Measurements from ENCODE around the gene ZSCAN31.
A peak's percentile ranks its signal among the peaks of the same experiment; 100 is the strongest.
"Not testable (repeated sequence)": the region's sequence is repeated elsewhere in the genome, so short reads cannot be mapped to it uniquely, and the experiment has no call there.

Gene ZSCAN31

DNA sequence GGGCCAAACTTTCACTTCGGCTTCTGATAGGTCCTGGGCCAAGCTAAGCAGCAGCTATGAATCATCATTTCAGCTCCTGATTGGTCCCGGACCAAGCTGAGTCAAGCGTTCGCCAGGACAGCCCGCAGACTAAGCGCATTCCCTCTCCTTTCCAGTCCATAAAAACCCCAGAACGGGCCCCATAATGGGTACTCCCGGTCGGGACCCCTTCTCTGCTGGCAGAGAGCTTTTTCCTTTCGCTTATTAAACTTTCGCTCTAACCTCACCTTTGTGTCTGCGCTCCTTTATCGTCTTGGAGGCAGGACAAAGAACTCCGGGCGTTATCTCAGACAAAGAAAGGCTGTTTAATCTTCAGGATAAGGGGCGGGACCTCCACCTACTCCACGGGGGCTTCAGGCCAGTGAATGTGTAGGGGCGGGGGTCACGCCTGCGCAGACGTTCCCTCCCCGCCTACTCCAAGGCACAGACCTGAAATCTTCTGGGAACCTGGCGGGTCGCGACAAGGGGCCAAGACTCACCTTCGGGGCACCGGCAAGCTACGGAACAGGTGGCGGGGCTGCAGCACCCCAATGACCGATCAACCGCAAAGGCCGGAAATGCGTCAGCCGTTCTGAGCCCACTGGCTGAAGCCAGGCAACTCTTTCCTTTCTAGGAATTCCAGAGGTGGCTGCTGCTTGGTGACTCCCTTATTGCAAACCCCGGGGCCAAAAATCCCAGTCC lies at the start of gene ZSCAN31:
TSS of gene ZSCAN31 (minus strand) at position 585 of the 720 bp plus-strand sequence. CDS start 6,465 bp downstream, outside the sequence.
- DNase-seq: peak; percentile 96

DNA sequence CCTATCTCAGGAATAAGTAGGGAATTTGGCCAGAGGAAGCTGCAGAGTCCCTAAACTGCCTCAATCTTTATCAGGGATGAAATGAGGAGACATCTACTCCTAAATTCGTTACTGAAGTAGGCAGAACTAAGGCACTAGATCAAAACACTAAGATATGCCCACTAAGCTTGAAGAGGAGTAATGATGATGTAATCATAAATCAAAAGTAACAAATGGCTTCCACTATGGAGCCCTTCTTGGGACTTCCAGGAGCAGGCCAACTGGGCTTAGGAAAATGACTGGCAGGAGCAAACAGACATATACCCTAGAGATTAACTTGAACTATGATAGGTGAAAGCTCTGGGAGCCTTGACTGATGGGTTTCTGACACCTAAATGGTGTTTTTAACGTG lies 48.2 kb upstream of the ZSCAN31 start:
- no peak for DNase-seq

DNA sequence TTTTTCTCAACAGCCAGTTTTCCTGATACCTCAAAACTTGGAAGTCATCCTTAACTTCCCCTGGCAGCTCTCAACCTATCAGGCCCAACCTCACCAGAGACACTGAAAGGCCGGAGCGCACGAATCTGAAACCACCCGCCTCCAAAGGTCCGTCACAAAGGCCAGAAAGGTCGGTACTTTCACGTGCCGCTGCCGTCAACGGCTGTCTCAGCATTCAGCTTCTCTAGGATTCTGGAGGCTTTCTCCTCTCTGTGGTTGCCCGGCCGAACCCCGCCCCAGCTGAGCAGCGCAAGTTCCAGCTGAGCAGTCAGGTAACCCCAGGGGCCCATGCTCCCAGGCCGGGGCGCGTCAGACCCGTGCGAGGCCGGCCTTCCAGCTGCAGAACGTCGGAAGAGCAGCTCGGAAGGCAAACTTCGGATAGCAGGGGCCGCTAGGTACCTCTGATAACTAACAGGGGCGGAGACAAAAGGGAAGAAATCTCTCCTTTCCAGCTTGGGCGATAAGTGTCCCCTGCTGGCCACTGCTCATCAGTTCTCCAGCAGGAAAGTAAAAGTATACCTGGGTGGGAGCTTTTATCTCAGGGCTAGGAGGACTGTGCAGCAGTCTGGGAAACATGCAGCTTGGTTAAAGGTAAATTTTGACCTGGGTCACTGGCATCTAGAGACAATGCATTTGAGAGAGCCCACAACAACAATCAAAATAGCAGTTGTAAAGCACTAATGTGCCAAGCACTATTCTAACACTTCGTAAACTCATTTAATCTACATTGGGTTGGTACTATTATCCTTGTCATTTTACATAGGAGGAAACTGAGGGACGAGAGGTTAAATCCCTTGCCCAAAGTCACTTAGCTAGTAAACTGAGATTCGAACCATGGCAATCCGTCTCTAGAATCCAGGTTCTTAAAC lies 47.5 kb upstream of the ZSCAN31 start:
- no peak for DNase-seq

DNA sequence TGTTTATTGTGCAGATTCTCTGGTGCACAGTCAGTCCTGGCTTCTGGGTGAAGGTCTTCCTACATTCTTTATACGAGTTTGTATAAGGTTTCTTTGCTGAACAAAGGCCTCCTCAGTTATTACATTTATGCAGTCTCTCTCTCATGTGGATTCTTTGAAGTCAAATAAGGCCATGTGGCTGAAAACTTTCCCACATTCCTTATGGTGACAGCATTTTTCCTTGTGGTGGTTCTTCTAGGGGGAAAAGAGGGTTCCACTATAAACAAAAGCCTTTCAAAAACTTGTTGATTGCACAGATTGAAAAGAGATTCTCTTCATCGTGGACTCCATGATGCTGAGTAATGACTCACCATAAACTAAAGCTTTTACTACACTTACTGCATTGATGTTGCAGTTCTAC lies 44.4 kb upstream of the ZSCAN31 start:
- DNase-seq: no peak

DNA sequence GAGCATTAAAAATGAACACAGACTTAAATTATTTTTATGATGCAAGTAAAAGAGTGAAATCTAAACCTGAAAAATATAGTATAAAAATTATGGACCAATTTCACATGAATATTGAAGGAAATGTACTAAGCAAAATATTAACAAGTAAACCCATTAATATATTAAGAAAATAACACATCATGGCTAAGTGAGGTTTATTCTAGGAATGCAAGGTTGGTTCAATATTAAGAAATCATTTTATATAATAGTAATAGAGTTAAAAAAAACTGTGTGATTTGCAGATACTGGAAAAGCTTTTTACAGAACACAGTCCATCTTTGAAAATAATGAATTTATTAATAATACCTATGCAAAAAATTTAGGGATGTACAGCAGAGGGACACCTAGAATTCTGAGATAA lies 42.7 kb upstream of the ZSCAN31 start:
- no peak for DNase-seq

DNA sequence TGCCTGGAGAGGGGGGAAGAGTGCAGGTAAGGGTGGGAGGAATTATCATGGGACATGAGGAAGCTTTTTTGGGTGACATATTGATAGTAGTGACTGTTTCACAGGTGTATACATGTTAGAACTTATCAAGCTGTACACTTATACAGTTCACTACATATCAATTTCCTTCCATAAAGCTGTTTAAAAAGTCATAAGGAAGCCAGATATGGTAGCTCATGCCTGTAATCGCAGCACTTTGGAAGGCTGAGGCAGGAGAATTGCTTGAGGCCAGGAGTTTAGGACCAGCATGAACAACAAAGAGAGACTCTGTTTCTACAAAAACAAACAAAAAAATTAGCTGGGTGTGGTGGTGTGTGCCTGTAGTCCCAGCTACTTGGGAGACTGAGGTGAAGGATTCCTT lies 41.9 kb upstream of the ZSCAN31 start:
- no peak for DNase-seq

DNA sequence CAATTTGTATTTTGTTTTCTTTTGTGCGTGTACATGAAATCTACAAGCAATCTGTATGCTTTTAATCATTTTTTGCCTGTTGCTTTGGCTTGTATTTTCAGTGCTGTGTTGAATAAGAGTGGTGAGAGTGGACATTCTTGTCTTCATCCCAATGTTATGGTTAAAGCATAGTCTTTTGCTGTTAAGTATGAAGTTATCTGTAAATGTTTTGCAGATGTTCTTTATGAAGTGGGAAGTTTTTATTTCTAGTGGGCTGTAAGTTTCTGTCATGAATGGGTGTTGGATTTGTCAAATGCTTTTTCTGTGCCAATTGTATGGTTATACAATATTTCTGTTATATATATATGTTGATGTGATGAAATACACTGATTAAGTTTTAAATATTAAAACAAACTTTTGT lies 38.0 kb upstream of the ZSCAN31 start:
- DNase-seq: no peak

DNA sequence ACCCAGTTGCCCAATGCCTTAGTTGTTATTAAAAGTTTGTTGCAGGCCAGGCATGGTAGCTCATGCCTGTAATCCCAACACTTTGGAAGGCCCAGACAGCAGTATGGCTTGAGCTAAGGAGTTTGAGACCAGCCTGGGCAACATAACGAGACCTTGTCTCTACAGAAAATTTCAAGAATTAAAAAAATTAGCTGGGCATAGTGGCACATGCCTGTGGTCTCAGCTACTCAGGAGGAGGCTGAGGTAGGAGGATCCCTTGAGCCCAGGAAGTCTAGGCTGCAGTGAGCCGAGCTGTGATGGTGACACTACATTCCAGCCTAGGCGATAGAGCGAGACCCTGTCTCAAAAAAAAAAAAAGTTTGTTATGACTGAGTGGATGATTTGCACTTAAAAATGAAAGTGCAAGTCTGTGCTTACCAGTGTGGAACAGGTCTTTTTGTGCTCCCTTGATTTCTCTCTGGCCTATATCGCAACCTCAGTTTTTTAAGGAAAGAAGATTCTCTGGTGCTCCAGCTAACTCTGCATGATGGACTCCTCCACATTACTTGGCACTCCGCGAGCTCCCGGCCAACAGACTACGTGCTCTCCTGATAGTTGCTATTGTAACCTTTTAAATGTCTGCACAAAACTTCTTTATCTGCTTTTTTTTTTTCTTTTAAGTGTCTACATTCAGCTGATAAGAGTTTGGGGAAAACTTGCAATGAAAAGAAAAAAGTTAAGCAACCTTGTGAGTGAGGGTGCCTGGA lies 35.9 kb upstream of the ZSCAN31 start:
- no peak for DNase-seq

DNA sequence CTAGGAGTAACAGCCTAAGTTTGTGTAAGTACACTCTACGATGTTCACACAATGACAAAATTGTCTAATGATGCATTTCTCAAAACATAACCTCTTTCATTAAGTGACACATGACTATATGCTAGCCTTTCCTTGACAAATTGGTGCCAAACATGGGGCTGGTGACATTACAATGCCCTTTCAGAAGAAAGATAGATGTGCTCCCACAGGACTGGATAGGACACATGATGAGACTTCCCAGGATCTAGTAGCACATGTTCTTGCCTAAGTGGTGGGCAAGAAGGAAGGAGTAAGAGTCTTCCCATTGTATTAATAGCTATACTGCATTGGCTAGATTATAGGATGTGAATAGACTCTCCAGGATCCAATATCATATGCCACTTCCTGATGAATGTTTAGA lies 35.3 kb upstream of the ZSCAN31 start:
- no peak for DNase-seq

DNA sequence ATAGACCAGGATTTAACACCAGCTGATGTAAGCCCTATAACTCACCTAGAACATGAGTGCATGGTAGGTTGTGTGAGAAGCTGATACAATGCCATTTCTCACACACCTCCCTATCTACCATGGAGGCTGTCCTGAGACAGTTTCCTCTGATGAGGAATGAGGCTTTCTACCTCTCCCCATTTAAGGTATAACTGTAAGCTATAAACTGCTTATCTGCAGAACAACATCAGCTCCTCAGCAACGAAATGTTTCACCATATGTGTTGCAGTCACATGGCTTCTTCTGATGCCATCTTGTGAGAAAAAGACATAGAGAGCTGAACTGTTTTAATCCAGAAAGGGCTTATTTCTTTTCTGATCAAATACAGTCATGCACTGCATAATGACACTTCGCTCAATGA lies 34.5 kb upstream of the ZSCAN31 start:
- DNase-seq: no peak

DNA sequence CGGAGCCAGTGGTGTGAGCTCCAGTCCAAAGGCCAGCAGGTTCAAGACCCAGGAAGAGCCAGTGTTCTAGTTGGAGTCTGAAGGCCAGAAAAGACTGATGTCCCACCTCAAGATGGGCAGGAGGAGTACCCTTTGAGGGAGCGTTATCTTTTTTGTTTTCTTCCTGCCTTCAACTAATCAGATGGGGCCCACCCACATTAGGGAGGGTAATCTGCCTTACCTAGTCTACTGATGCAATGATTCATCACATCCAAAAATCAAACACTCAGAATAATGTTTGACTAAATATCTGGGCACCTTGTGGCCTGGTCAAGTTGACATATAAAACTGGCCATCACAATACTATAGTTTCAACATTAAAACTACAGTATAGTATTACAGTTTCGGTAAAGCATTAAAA lies 33.5 kb upstream of the ZSCAN31 start:
- no peak for DNase-seq

DNA sequence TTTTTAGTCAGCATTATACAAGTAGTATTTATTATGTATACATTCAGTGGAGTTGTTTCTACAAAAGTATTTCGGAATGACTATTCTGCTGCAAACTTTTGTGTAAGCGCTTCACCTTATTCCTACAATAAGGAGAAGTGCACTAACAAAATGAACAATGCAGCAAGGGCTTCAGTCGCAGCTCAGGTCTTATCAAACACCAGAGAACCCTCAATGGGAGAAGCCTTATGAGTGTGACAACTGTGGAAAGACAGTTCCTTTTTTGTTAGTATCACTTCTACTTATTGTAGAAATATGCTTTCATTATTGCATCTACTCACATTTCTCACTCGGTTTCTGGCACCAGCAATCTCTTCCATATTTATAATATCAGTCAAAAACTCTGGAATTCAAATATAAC lies 32.6 kb upstream of the ZSCAN31 start:
- no peak for DNase-seq

DNA sequence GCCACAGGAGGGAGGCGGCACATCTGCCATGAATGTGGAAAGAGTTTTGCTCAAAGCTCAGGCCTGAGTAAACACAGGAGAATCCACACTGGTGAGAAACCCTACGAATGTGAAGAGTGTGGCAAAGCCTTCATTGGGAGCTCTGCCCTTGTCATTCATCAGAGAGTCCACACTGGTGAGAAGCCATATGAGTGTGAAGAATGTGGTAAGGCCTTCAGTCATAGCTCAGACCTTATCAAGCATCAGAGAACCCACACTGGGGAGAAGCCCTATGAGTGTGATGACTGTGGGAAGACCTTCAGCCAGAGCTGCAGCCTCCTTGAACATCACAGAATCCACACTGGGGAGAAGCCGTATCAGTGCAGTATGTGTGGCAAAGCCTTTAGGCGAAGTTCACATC lies 29.6 kb upstream of the ZSCAN31 start:
- not testable (repeated sequence) for DNase-seq

DNA sequence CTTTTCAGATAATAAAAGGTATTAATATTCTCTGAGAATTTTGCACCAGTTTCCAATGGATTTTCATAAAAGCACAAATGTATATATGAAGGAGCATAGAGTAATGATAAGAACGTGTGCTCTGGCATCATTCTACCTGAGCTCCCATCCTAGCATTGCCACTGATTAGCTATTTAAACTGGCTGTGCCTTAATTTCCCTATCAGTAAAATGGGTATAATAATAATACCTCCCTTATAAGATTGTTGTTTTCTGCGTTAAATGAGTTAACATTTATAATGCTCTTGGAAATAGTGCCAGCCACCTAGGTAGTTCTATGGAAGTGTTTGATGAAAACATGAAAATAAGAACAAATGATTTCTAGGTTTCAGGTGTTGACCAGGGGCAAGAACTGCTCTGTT lies 25.0 kb upstream of the ZSCAN31 start:
- DNase-seq: no peak

DNA sequence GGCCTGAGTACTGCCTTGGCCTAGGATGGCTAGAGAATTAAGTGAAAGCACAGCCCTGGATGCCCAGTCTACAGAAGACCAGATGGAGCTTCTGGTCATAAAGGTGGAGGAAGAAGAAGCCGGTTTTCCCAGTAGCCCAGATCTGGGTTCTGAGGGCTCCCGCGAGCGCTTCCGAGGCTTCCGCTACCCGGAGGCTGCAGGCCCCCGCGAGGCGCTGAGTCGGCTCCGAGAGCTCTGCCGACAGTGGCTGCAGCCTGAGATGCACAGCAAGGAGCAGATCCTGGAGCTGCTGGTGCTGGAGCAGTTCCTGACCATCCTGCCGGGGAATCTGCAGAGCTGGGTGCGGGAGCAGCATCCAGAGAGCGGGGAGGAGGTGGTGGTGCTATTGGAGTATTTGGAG lies 23.6 kb upstream of the ZSCAN31 start:
- DNase-seq: not testable (repeated sequence)

DNA sequence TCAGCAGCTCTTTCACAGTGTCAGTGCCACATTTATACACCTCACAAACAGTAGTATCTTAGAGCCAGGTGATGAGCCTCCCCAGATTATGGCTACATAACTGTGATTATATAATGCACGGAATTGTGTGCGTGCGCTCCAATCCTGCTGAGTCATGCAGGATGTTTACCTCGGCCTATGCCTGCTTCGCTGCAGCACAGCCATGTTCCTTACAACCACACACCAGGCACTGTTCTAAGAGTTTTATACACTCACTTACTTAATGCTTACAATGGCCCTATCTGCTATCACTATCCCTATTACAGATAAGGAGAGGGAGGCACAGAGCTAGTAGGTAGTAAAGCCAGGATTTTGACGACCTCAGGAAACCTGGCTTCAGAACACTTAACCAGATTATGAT lies 21.1 kb upstream of the ZSCAN31 start:
- DNase-seq: no peak

DNA sequence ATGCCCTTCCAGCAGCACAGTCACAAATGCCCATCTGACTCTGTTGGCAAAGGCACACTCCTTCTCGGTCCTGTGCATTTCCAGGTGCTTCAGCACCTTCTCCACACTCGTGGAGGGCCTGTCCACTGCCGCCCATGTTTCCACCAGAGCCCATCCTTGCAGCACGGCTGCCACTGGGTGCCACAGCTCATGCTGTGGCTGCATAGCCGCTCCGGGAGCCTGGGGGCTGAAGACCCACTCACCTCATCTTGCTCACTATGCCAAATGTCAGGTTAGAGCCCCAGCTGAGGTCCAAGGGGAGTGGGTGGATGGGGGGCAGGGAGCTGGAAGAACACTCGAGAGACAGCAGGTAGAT lies 20.7 kb upstream of the ZSCAN31 start:
- DNase-seq: no peak

DNA sequence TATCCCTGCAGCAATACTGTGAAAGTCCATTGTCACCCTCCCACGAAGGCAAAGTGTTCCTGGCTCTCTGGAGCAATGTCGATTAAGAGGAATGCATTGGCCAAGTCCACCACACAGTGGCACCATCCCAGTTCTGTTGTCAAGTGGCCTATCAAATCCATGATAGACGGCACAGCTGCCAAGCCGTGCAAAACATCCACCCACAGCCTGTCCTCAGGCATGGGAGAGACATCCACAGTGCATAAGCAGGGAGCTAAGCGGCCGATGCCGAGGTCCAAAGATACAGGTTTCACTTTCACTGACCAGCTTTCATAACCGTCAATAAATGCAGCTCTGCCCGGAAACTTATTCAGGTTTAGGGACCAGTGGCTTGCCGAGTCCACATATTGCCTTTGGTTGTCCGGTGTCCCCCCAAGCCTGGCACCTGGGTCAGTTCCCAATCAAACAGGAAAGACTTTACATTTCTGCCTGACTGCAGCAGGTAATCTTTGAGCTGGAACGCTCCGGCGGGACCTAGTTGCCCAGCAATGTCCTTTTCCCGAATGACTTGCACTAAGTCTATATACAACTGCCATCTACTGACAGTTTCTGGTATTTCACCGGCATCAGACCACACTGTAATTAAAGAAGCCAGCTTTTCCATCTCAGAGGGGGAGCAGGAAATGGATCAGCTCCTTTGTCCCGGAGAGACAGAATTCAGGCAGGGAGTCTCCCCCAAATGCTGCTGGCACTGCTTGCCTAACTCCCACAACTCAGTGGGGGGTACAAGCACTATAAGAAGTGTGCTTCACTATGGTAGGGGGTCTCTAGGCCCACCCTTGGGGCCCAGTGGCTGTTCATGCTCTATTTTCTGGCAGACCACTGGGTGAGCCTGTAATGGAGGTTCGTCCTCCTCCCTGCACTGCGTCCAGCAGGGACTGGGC lies 20.1 kb upstream of the ZSCAN31 start:
- DNase-seq: peak; percentile 57

DNA sequence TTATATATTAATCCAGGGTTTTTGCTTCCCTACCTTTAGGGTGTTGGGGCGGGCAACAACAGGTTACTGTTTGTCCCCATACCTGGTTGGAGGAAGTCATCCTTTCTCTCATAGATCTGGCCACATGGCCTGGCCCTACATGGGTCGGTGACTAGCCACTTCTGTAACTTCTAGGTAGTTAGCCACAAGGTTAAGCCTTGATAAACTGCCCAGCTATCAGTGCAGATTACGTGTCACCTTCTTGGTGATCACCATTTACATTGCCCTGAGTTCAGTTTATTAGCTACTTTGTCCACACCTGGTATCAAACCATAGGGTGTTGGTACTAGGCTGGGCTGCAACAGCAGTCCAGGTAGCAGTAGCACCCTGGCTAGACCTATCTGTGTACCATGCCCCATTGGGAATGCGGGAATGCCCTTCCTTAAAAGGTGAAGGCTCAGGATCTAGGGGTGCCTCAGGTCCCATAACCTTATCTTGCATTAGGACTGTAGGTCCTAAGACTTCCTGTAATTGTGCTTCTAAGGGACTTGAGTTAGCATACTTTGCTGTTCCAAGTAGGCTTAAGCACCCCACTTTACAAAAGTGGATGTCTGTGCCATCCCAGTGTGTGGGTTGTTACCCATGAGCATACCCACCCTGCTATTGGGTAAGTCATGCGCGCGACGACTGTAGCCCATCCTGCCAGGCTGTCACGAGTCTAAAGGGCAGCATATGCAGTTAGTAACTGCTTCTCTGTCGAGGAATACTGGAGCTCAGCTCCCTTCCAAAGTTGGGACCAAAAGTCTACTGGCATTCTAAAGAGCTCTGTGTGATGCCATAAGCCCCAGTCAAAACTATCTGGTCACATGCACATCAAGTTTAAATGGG lies 19.0 kb upstream of the ZSCAN31 start:
- DNase-seq: no peak

DNA sequence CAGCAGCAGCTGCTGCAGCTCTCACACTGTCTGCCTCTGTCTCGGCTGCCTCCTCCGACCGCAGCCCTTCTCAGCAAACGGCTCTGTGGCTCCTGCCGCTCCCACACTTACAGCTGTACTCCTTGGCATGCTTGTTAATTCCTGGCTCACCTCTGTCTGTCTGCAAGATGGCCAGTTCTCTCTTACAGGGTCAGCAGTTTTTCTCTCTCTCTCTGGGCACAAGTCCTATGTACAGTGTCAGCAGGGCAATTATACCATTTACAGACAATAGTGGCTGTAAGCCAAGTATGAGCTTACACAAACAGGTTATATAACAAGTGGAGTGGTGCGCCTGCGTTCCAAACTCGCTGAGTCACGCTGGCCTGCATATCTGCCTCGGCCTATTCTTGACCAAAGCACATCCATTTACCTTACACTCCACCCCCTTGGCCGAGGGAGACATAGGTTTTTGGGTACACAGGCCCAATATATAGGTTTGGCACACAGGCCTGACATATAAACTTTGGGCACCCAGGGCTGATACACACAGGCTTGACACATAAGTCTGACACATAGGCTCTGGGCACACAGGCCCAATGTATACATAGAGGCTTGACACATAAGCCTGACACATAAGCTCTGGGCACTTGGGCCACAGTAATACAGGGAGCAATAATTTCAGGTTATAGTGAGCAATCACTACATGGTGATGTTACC lies 18.2 kb upstream of the ZSCAN31 start:
- no peak for DNase-seq

DNA sequence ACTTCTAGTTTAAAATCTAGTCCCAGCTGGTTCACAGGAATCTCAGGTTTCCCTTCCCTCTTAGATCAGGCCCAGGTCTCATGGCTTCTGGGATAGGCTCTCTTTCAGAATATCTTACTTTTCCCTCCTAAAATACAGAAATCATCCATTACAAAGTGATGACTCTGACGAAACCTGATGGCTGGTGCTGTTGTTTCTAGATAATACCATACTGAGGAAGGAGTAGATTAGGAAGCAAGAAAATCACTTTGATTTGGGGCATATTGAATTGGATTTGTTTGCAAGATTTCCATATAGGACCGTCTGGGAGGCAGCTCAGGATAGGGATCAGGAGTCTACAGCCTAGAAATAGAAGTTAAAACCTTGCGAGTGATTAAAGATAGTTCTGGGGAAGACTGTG lies 17.4 kb upstream of the ZSCAN31 start:
- no peak for DNase-seq
